ENCODE results near the gene VRK1.

DNA sequence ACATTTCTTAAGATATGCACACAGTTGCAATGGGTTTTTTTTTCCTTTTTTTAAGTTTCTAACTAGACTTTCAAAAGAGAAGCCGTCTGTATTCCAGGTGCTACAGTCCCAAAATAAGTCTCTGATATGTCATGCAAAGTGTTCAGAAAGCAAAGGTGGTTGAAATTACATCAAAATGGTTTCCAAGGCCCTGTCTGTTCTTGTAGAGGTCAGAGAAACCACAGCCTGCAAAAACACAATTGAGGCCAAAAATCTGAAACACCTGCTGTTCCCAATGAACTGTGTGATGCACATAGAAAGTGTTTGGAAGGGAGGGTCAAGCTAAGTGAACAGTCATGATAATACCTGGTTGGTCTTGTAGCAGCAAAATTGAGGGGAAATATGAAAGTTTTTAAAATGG, 91.0 kb downstream of the VRK1 start:
- TF ChIP-seq, protein P1, sequence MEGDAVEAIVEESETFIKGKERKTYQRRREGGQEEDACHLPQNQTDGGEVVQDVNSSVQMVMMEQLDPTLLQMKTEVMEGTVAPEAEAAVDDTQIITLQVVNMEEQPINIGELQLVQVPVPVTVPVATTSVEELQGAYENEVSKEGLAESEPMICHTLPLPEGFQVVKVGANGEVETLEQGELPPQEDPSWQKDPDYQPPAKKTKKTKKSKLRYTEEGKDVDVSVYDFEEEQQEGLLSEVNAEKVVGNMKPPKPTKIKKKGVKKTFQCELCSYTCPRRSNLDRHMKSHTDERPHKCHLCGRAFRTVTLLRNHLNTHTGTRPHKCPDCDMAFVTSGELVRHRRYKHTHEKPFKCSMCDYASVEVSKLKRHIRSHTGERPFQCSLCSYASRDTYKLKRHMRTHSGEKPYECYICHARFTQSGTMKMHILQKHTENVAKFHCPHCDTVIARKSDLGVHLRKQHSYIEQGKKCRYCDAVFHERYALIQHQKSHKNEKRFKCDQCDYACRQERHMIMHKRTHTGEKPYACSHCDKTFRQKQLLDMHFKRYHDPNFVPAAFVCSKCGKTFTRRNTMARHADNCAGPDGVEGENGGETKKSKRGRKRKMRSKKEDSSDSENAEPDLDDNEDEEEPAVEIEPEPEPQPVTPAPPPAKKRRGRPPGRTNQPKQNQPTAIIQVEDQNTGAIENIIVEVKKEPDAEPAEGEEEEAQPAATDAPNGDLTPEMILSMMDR (IDR thresholded peaks at IDR 0.05): no peak
- TF ChIP-seq EZH2phosphoT487 (IDR thresholded peaks at IDR 0.05): no peak
- TF ChIP-seq EZH2 (IDR thresholded peaks at IDR 0.05): no peak

Measured in neural progenitor cell (in vitro differentiated cells).